ENCODE measurements around the gene MAGEE1.

Gene MAGEE1, protein sequence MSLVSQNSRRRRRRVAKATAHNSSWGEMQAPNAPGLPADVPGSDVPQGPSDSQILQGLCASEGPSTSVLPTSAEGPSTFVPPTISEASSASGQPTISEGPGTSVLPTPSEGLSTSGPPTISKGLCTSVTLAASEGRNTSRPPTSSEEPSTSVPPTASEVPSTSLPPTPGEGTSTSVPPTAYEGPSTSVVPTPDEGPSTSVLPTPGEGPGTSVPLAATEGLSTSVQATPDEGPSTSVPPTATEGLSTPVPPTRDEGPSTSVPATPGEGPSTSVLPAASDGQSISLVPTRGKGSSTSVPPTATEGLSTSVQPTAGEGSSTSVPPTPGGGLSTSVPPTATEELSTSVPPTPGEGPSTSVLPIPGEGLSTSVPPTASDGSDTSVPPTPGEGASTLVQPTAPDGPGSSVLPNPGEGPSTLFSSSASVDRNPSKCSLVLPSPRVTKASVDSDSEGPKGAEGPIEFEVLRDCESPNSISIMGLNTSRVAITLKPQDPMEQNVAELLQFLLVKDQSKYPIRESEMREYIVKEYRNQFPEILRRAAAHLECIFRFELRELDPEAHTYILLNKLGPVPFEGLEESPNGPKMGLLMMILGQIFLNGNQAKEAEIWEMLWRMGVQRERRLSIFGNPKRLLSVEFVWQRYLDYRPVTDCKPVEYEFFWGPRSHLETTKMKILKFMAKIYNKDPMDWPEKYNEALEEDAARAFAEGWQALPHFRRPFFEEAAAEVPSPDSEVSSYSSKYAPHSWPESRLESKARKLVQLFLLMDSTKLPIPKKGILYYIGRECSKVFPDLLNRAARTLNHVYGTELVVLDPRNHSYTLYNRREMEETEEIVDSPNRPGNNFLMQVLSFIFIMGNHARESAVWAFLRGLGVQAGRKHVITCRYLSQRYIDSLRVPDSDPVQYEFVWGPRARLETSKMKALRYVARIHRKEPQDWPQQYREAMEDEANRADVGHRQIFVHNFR

GRCh38 chrX:76427560-76428242, at the start of gene MAGEE1:
MAGEE1 (plus strand) TSS chrX:76427710; CDS start chrX:76427931, 221 bp downstream.
- DNase-seq (ENCODE audit: low spot score) = peak; percentile 82

GRCh38 chrX:76398970-76399369, 28.5 kb upstream of the MAGEE1 start:
- no peak for DNase-seq (ENCODE audit: low spot score)

GRCh38 chrX:76407795-76408194, 19.7 kb upstream of the MAGEE1 start:
- DNase-seq (ENCODE audit: low spot score) = no peak

- DNase-seq (ENCODE audit: low spot score) = no peak
Observed at GRCh38 chrX:76420237-76420636, 7.3 kb upstream of the MAGEE1 start.

DNA sequence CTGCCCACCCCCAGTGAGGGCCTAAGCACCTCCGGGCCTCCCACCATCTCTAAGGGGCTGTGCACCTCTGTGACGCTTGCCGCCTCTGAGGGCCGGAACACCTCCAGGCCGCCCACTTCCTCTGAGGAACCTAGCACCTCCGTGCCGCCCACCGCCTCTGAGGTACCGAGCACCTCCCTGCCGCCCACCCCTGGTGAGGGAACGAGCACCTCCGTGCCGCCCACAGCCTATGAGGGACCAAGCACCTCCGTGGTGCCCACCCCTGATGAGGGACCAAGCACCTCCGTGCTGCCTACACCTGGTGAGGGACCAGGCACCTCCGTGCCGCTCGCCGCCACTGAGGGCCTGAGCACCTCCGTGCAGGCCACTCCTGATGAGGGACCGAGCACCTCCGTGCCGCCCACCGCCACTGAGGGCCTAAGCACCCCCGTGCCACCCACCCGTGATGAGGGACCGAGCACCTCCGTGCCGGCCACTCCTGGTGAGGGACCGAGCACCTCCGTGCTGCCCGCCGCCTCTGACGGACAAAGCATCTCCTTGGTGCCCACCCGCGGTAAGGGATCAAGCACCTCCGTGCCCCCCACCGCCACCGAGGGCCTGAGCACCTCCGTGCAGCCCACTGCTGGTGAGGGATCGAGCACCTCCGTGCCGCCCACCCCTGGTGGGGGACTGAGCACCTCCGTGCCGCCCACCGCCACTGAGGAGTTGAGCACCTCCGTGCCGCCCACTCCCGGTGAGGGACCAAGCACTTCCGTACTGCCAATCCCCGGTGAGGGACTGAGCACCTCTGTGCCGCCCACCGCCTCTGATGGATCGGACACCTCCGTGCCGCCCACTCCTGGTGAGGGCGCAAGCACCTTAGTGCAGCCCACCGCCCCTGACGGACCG, 977 bp downstream of the MAGEE1 start:
- DNase-seq (ENCODE audit: low spot score) = no peak

- no peak for DNase-seq (ENCODE audit: low spot score)
Observed at GRCh38 chrX:76433219-76433618, 5.7 kb downstream of the MAGEE1 start.

GRCh38 chrX:76434103-76434741, 6.7 kb downstream of the MAGEE1 start:
- no peak for DNase-seq (ENCODE audit: low spot score)

GRCh38 chrX:76439188-76439587, 11.7 kb downstream of the MAGEE1 start:
- no peak for DNase-seq (ENCODE audit: low spot score)

GRCh38 chrX:76453737-76454406, 26.4 kb downstream of the MAGEE1 start:
- no peak for DNase-seq (ENCODE audit: low spot score)

DNA sequence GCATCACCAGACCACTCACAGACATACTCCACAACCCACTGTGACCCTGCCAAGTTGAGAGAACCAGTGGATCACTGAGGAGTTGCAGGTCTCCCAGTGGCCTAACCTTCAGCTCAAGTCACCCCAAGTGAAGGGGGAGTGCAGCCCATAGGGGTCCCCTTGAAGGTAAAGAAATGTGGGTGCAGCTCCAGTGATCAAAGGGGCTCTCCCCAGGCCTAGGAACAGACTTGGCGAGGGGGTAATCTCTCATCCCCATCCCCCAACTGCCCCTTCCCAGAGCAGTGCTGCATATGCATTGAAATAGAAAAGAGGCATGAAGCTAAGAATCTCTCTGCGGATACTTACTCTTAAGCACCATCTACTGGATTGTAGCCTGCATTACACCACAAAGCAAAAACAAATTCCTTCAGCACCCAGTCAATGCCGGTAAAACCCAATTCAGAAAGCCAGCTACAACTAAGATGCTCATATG, 27.0 kb downstream of the MAGEE1 start:
- peak; percentile 7 for DNase-seq (ENCODE audit: low spot score)

- no peak for DNase-seq (ENCODE audit: low spot score)
Observed at GRCh38 chrX:76477353-76477752, 49.8 kb downstream of the MAGEE1 start.
